K562 (cell line): ENCODE results near the gene MLIP. TPM values are rescaled to one million over a fixed set of nuclear protein-coding genes. Genes with fewer than 3 reads are reported as not detected.

Experiments
- ATAC-seq: fragments of 200-7000 bp; cut with Tn5 transposase; 3 replicates; pipeline ENCODE4 v1.9.1; 2020; ENCODE audit warnings: moderate library complexity
- BruUV-seq: library from RNA; stranded (reverse); fragments of 400-500 nt; replicated peaks from 2 replicates; lab custom pipeline; 2021; lab: Mats Ljungman, UMichigan
- CTCF ChIA-PET: fragments of 300-600 bp; formaldehyde crosslinking; extraction: SDS; loops from one replicate; lab custom pipeline; 2021; ENCODE audit warnings: low intra/inter-chr PET ratio; lab: Yijun Ruan, JAX
- POLR2A ChIA-PET: fragments of 300-600, 350-650 bp; sonication (Branson Sonifier 250); formaldehyde crosslinking; extraction: SDS; loops from one replicate; lab custom pipeline; 2021; ENCODE audit warnings: antibody characterized with exemption, inconsistent platforms; lab: Yijun Ruan, JAX
- DNase-seq, 4 experiments: peaks; one replicate each; pipeline versions ENCODE4 v3.0.0 to v3.0.0-alpha.2; 2011 to 2018; ENCODE audit warnings: low spot score in 3 of 4, mixed read lengths in 3 of 4; ENCODE audit errors: extremely low read depth in 1 of 4
- FAIRE-seq: peaks from 2 replicates; lab custom pipeline; 2011; peaks lifted over from hg19 to GRCh38; lab: Jason Lieb, UNC
- H2AFZ ChIP-seq: 2 replicates; pipeline ENCODE4 v1.6.0; 2011; ENCODE audit warnings: low read depth, low read length, control low read depth, inconsistent platforms
- H3K27ac ChIP-seq: fragments of 200-600 bp; 3 replicates; pipeline ENCODE4 v1.8.0; 2011; ENCODE audit warnings: low read depth, mild to moderate bottlenecking, control low read depth, inconsistent platforms, low read length, moderate library complexity, mixed read lengths; ENCODE audit errors: extremely low read depth
- H3K27me3 ChIP-seq, 2 experiments: fragments of 300-600 bp in 1 of 2; 2 replicates in 1 of 2; 3 replicates in 1 of 2; pipeline versions ENCODE4 v1.6.0 to v1.8.0; 2011; ENCODE audit warnings: inconsistent platforms in 2 of 2, low read length in 2 of 2, mild to moderate bottlenecking in 1 of 2, mixed read lengths in 1 of 2, moderate library complexity in 1 of 2; ENCODE audit not compliant: control insufficient read depth in 2 of 2, insufficient read depth in 2 of 2
- H3K36me3 ChIP-seq: fragments of 300-600 bp; 3 replicates; pipeline ENCODE4 v1.8.0; 2011; ENCODE audit warnings: mild to moderate bottlenecking, low read length, inconsistent platforms; ENCODE audit not compliant: control insufficient read depth, insufficient read depth
- H3K4me1 ChIP-seq, 2 experiments: fragments of 200-600 bp in 1 of 2; replicated peaks in 1 of 2; 2 replicates in 1 of 2; 3 replicates in 1 of 2; pipeline versions ENCODE4 v1.5.1 to v1.8.0; 2011; ENCODE audit warnings: inconsistent platforms in 2 of 2, low read length in 2 of 2, mild to moderate bottlenecking in 1 of 2, mixed read lengths in 1 of 2, moderate library complexity in 1 of 2; ENCODE audit not compliant: control insufficient read depth in 2 of 2, insufficient read depth in 2 of 2
- H3K4me2 ChIP-seq: 2 replicates; pipeline ENCODE4 v1.6.1; 2011; ENCODE audit warnings: low read length, control low read depth, inconsistent platforms, mixed read lengths; ENCODE audit not compliant: insufficient read depth
- H3K4me3 ChIP-seq: fragments of 200-600 bp; sonication (generic), shearing (Covaris generic); 2 replicates; pipeline ENCODE4 v1.5.1; 2016; ENCODE audit warnings: control low read depth, inconsistent platforms
- H3K79me2 ChIP-seq: fragments of 200-600 bp; 3 replicates; pipeline ENCODE4 v1.8.0; 2011; ENCODE audit warnings: low read length, inconsistent platforms; ENCODE audit not compliant: control insufficient read depth, insufficient read depth
- H3K9ac ChIP-seq, 2 experiments: 2 replicates each; pipeline versions ENCODE4 v1.6.0 to v1.6.1; 2011; ENCODE audit warnings: low read depth in 2 of 2, low read length in 2 of 2, control low read depth in 1 of 2, inconsistent platforms in 1 of 2, mild to moderate bottlenecking in 1 of 2, mixed read lengths in 1 of 2; ENCODE audit not compliant: insufficient read depth in 1 of 2
- H3K9me1 ChIP-seq: one replicate; pipeline ENCODE4 v1.6.0; 2011; ENCODE audit warnings: inconsistent platforms, mild to moderate bottlenecking, low read length, moderate library complexity; ENCODE audit not compliant: control insufficient read depth, insufficient read depth
- H3K9me3 ChIP-seq: replicated peaks from 2 replicates; pipeline ENCODE4 v1.5.1; 2011; ENCODE audit warnings: low read depth, low read length, inconsistent platforms; ENCODE audit not compliant: control insufficient read depth, insufficient read depth
- H4K20me1 ChIP-seq: replicated peaks from 2 replicates; pipeline ENCODE4 v1.6.1; 2011; ENCODE audit warnings: low read length, inconsistent platforms, mixed read lengths; ENCODE audit not compliant: control insufficient read depth, insufficient read depth
- ELF2 ChIP-seq: fragments of 250-450 bp; sonication (Bioruptor Pico); IDR thresholded peaks from 2 replicates; pipeline ENCODE4 v1.5.0; 2021; ENCODE audit warnings: mild to moderate bottlenecking
- ETV5 ChIP-seq: sonication (generic); formaldehyde crosslinking; IDR thresholded peaks from 2 replicates; pipeline ENCODE4 v1.4.0; 2020; ENCODE audit warnings: low read depth, mild to moderate bottlenecking, missing genetic modification reagents
- GTF3C2 ChIP-seq: IDR thresholded peaks from 3 replicates; pipeline ENCODE4 v1.6.1; 2011; ENCODE audit warnings: borderline replicate concordance, mild to moderate bottlenecking, moderate library complexity; ENCODE audit not compliant: insufficient read length; ENCODE audit errors: extremely low read depth
- MBD2 ChIP-seq: sonication (generic); IDR thresholded peaks from 2 replicates; pipeline ENCODE4 v1.6.1; 2016; ENCODE audit warnings: low read depth, borderline replicate concordance
- MCM3 ChIP-seq: fragments of 450-650 bp; IDR thresholded peaks from 2 replicates; pipeline ENCODE4 v1.6.1; 2016
- POU5F1 ChIP-seq: fragments of 150-350 bp; IDR thresholded peaks from 2 replicates; pipeline ENCODE4 v1.6.1; 2014; ENCODE audit warnings: borderline replicate concordance, low read length, low read depth, mild to moderate bottlenecking; ENCODE audit not compliant: partially characterized antibody
- RBBP5 ChIP-seq: fragments of 200-600 bp; sonication (generic); IDR thresholded peaks from 2 replicates; pipeline ENCODE4 v1.6.1; 2012; ENCODE audit warnings: borderline replicate concordance, mild to moderate bottlenecking, low read length, control low read depth, inconsistent platforms; ENCODE audit not compliant: insufficient read depth, poor library complexity, severe bottlenecking
- RUNX1 ChIP-seq: sonication (generic); IDR thresholded peaks from 2 replicates; pipeline ENCODE4 v1.6.1; 2016; ENCODE audit warnings: antibody characterized with exemption, low read depth
- SIN3A ChIP-seq, 2 experiments: fragments of 150-350 bp in 1 of 2; IDR thresholded peaks; 2 replicates each; pipeline ENCODE4 v1.6.1; 2011 to 2016; ENCODE audit warnings: borderline replicate concordance in 2 of 2, low read depth in 2 of 2, low read length in 2 of 2, mild to moderate bottlenecking in 2 of 2, moderate library complexity in 2 of 2; ENCODE audit not compliant: control insufficient read depth in 1 of 2
- STAT5B ChIP-seq: fragments of 250-450 bp; sonication (Bioruptor Pico); IDR thresholded peaks from 2 replicates; pipeline ENCODE4 v1.8.0; 2021; ENCODE audit warnings: mild to moderate bottlenecking, inconsistent platforms
- ZFP91 ChIP-seq: sonication (generic); formaldehyde crosslinking; IDR thresholded peaks from 2 replicates; pipeline ENCODE4 v1.8.0; 2022; ENCODE audit warnings: mild to moderate bottlenecking, missing genetic modification reagents
- in situ Hi-C: fragments of 300-500 bp; cut with MboI; formaldehyde crosslinking; loops from 4 replicates; pipeline ENCODE4 v1.15.0; 2018; ENCODE audit warnings: inconsistent platforms, mixed read lengths
- intact Hi-C: fragments of 100-400 bp; cut with micrococcal nuclease; formaldehyde crosslinking; loops from 2 replicates; pipeline ENCODE4 v1.14.2; 2022
- polyA plus RNA-seq, 8 experiments: library from polyadenylated mRNA; depleted of rRNA in 4 of 8; stranded (reverse) in 5 of 8; unstranded in 3 of 8; fragments of >200 nt; fragmentation: Nextera tagmentation in 2 of 8; fragmentation: Illumina TruSeq in 1 of 8; extraction: Ambion mirVana in 2 of 8; extraction: Trizol in 1 of 8; gene quantifications; 2 replicates each; pipeline versions ENCODE4 v1.2.1 to v1.2.3, GENCODE V29; 2011 to 2014; ENCODE audit warnings: inconsistent platforms in 1 of 8, missing spikeins in 1 of 8
- total RNA-seq, 7 experiments: library from RNA; depleted of rRNA in 6 of 7; stranded (reverse); fragments of >200 nt in 6 of 7; fragmentation: Illumina TruSeq in 2 of 7; extraction: Trizol in 2 of 7; gene quantifications; 2 replicates each; pipeline versions ENCODE4 v1.2.1 to v1.2.3, GENCODE V29; 2011 to 2021; ENCODE audit warnings: low replicate concordance in 1 of 7

MLIP gene
- total and polyA plus RNA-seq, 9 of the 15 experiments (the other 6 are each of a cell fraction or from before 2014, with no cell fraction given), result not detected

- no peaks in the 10 kb centered on the region for H3K79me2 ChIP-seq
- ChIA-PET CTCF (no interaction called here), POLR2A (no interaction called here)
- DNase-seq (no peak), FAIRE-seq (no peak), ATAC-seq (no peak)
- no peak overlapping the region for H3K4me3 ChIP-seq
- H3K4me1 ChIP-seq, result no peaks in the 10 kb centered on the region
- H3K4me2 ChIP-seq, result no peak overlapping the region
- H2AFZ ChIP-seq, result no peak overlapping the region
- intact Hi-C loops (no loop called here), in situ Hi-C loops (no loop called here)
- H3K9me1 ChIP-seq, result no peaks in the 10 kb centered on the region
- H3K9ac ChIP-seq, result no peak overlapping the region
- no peaks in the 10 kb centered on the region for H3K27me3 ChIP-seq
- H3K27ac ChIP-seq, result no peak overlapping the region
- no peak for TF ChIP-seq ELF2 (CRISPR knock-in tag)
- TF ChIP-seq SIN3A (IDR thresholded peaks at IDR 0.05; ENCODE audit: borderline replicate concordance in 2 of 2, control insufficient read depth in 1 of 2, low read depth in 2 of 2, low read length in 2 of 2), result no peak
- TF ChIP-seq RBBP5, result no peak
- no peak for TF ChIP-seq STAT5B
- no peak for TF ChIP-seq POU5F1
- TF ChIP-seq MCM3, result no peak
- no peak for TF ChIP-seq RUNX1
- no peak for TF ChIP-seq MBD2
- TF ChIP-seq ZFP91 (CRISPR knock-in tag), result no peak
- no peak for TF ChIP-seq GTF3C2
- TF ChIP-seq ETV5, result no peak
- no peaks in the 10 kb centered on the region for H4K20me1 ChIP-seq
- BruUV-seq, result no TSS peak
- H3K9me3 ChIP-seq, result no peaks in the 10 kb centered on the region
- no peaks in the 10 kb centered on the region for H3K36me3 ChIP-seq
Measured at GRCh38 chr6:54173089-54173488, 61.8 kb downstream of the MLIP start.
